ENCODE data around the gene AGFG2. TPM values are rescaled to one million over a fixed set of nuclear protein-coding genes. Genes with fewer than 3 reads are reported as not detected.

The AGFG2 gene
- total RNA-seq, 2 donors from 2014 or later = 20.4 to 24.6 TPM

DNA sequence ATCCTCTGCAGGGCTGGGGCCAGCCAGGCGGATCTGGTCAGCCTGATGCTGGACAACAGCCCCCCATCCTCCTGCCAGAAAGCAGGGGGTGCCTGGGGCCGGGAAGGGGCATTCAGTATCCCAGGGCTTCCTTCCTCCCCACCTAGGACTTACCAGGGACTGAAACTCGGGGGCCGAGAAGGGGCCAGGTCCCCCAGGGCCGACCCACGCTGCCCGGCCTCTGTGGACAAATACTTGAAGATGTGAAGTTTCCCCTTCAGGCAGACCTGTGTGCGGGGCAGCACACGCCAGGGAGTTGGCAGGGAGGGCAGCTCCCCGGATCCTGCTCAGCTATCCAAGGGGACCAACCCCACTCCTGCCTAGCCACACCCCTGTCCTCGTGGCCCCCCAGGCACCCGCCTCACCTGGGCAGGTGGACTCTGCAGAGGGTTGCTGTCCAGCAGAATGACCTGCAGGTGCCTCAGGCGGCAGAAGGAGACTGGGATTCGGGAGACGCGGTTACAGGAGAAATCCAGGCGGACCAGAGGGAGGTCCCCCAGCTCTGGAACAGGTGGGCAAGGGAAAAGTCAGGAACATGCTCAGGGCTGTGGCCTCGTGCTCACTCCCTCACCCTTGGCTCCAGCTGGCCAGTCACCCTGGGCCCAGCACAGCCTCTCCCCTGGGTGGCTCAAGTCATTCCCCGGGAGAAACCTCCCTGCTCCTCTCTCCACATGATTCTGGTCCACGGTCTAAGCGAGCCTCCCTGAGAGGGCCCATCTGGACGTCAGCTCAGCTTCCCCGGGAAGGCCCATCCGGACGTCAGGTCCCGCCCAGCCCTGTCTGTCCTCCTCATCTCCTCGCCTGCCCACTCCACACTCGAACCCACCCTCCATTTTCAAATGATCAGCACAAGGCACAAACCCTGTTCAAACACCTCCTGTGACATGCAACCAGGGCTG, 39.5 kb downstream of the AGFG2 start:
- Histone ChIP-seq H3K36me3 (replicated peaks in 1 of 2; ENCODE audit: insufficient read depth in 1 of 2, low read depth in 2 of 2) (peaks cover 21 to 33% of the 10 kb centered on the region in 2 donors), H3K4me1 (peaks cover 24% of the 10 kb centered on the region), H3K9me3 (no peaks in the 10 kb centered on the region), H3K4me3 (no peak overlapping the region), H3K27ac (no peak overlapping the region), H3K27me3 (no peaks in the 10 kb centered on the region)
- no peak for DNase-seq
- ATAC-seq = no peak
- 88 to 89% methylated on average over 15 to 26 of the region's 28 CpGs for WGBS, 2 donors
- intact Hi-C loops (cut with DNase I) = no loop called here
- TF ChIP-seq, protein P1, sequence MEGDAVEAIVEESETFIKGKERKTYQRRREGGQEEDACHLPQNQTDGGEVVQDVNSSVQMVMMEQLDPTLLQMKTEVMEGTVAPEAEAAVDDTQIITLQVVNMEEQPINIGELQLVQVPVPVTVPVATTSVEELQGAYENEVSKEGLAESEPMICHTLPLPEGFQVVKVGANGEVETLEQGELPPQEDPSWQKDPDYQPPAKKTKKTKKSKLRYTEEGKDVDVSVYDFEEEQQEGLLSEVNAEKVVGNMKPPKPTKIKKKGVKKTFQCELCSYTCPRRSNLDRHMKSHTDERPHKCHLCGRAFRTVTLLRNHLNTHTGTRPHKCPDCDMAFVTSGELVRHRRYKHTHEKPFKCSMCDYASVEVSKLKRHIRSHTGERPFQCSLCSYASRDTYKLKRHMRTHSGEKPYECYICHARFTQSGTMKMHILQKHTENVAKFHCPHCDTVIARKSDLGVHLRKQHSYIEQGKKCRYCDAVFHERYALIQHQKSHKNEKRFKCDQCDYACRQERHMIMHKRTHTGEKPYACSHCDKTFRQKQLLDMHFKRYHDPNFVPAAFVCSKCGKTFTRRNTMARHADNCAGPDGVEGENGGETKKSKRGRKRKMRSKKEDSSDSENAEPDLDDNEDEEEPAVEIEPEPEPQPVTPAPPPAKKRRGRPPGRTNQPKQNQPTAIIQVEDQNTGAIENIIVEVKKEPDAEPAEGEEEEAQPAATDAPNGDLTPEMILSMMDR (IDR thresholded peaks at IDR 0.05) = no peak
- TF ChIP-seq POLR2A (IDR thresholded peaks at IDR 0.05) = no peak

DNA sequence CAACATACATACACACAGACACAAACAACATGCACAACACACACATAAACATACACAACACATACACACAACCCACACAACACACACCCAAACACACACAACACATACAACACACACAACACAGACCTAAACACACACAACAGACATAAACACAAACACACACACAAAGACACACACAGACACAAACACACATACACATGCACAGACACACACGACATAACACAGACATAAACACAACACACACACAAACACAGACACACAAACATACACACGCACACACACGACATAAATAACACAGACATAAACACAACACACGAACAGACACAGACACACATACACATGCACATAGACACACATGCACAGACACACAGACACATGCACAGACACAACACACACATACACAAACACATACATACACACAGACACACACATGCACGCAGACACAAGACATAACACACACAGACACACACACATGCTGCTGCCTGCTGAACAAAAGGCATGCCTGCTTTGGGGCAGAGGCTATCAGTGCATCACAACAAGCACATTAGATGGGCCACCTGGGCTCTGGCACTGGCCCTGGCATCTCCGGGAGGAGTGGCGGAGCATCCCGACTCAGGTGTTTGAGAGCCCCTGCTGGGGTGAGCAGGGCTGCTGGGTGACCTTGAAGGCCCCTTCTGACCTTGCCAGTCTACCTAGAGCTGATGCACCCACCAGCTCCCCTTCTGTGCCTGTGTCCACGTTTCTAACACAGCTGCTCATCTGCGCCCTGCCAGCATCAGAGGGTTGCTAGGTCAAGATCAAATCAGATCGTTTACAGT, 41.7 kb downstream of the AGFG2 start:
- intact Hi-C loops (cut with DNase I) = no loop called here
- ATAC-seq = no peak
- Histone ChIP-seq H3K4me1 (peaks cover 41% of the 10 kb centered on the region), H3K27me3 (no peaks in the 10 kb centered on the region), H3K4me3 (no peak overlapping the region), H3K27ac (no peak overlapping the region), H3K9me3 (no peaks in the 10 kb centered on the region), H3K36me3 (replicated peaks in 1 of 2; ENCODE audit: insufficient read depth in 1 of 2, low read depth in 2 of 2) (peaks cover 21 to 25% of the 10 kb centered on the region in 2 donors)
- TF ChIP-seq, protein P1 (IDR thresholded peaks at IDR 0.05) = no peak
- TF ChIP-seq POLR2A (IDR thresholded peaks at IDR 0.05) = no peak
- WGBS, 2 donors = 68 to 73% methylated on average over 6 to 11 of the region's 11 CpGs
- DNase-seq = no peak

DNA sequence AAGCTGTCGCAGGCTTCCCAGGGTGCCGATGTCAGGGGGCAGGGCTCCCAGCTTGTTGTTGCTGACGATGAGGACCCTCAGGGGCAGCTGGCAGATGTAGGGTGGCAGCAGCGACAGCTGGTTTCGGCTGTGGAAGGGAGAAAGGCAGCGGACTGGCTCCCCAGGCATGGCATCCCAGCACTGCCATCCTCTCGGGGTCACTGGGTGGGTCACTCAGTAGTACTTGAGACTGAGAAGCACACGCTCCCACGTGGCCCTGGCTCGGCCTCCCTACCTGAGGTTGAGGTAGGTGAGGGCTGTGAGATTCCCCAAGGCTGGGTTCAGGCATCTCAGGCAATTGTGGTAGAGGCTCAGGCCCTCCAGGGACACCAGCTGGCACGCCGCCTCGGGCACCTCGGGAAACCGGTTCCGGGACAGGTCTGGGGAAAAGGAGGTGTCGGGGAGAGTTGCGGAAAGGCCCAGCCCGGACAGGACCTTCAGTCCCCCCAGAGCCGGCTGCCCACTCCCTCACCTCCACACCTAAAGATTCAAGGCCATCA, 43.1 kb downstream of the AGFG2 start:
- peaks cover 44% of the 10 kb centered on the region for H3K4me1 ChIP-seq
- H3K27me3 ChIP-seq = no peaks in the 10 kb centered on the region
- DNase-seq (peak; percentile 81 to 89 (median 85)), ATAC-seq (no peak)
- 31 to 52% methylated on average over 6 to 20 of the region's 20 CpGs for WGBS, 2 donors
- intact Hi-C loops (cut with DNase I) = no loop called here
- TF ChIP-seq, protein P1 (IDR thresholded peaks at IDR 0.05) = no peak
- no peak for TF ChIP-seq POLR2A (IDR thresholded peaks at IDR 0.05)
- H3K27ac ChIP-seq = peak overlapping the region; percentile 56 to 100 (median 98)
- no peaks in the 10 kb centered on the region for H3K9me3 ChIP-seq
- H3K36me3 ChIP-seq (replicated peaks in 1 of 2; ENCODE audit: insufficient read depth in 1 of 2, low read depth in 2 of 2) = peaks cover 20 to 21% of the 10 kb centered on the region in 2 donors
- no peak overlapping the region for H3K4me3 ChIP-seq

DNA sequence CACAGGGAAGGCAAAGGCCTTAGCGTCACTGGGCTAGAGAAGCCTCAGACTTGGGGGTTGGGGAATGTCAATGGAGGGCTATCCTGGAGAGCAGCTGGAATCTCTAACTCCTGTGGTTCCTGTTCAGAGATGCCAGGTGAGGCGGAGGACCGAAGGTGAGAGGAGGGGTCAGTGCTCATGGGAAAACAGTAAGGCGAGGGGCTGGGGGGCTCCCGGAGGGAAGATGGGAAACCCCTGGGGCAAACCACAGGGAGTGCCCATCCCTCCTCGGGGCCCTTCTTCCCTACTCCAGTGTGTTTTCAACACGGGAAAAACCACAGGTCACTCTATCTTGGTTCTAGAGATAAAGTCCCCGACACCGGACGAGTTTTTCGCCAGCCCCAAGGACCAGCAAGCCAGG, 43.6 kb downstream of the AGFG2 start:
- Histone ChIP-seq H3K27me3 (no peaks in the 10 kb centered on the region), H3K27ac (peak overlapping the region; percentile 56 to 100 (median 98)), H3K4me3 (no peak overlapping the region), H3K36me3 (replicated peaks in 1 of 2; ENCODE audit: insufficient read depth in 1 of 2, low read depth in 2 of 2) (peaks cover 17 to 18% of the 10 kb centered on the region in 2 donors), H3K4me1 (peaks cover 48% of the 10 kb centered on the region), H3K9me3 (no peaks in the 10 kb centered on the region)
- intact Hi-C loops (cut with DNase I) = no loop called here
- DNase-seq (no peak), ATAC-seq (no peak)
- no peak for TF ChIP-seq POLR2A (IDR thresholded peaks at IDR 0.05)
- TF ChIP-seq, protein P1 (IDR thresholded peaks at IDR 0.05) = no peak
- WGBS, 2 donors = 24% methylated on average over 11 of the region's 11 CpGs
